ENCODE measurements around the gene MOB2. TPM values are rescaled to one million over a fixed set of nuclear protein-coding genes. Genes with fewer than 3 reads are reported as not detected.
A peak's percentile ranks its signal among the peaks of the same experiment; 100 is the strongest.

The MOB2 gene
- total and polyA plus RNA-seq, 11 donors: 27.4 to 61.1 (median 44.7) TPM

DNA sequence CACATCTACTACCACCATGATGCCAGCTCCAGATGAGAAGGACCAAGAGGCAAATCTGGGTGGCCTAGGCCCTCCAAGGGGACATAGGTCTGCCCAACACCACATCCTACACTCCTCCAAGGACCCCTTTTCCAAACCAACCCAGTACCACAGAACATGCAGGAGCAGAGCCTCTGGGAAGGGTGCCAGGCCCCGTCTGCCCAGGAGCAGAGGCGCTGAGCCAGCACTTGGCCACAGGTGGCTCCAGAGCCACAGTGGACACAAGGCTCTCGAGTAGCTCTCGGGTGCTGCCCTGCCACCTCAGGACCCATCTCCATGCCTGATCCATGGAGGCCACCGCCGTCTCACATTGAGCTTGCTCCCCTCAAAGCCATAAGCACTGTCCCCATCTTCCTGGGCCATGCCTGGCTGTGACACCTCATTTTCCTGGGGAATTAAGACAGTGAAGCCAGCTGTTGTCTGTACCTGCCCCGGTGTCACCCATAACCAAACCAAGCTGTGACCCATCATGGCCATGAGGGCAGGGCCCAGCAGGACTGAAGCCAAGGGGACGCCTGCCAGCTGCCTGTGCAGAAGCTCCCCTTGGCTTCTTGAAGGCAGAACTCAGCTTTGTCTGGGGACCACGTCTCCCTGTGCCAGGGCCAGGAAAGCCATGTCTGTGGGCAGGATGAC is 7.4 kb downstream of the MOB2 start:
- no peak for ATAC-seq
- intact Hi-C loops (cut with DNase I): loop anchor here in 1 of 10 donors (5.0 kb wide), 1 partner anchor 33 kb away; no protein-coding TSS in a partner anchor
- Histone ChIP-seq H3K36me3 (peaks cover 0 to 65% (median 60%) of the 10 kb centered on the region in 9 donors), H3K4me3 (no peak overlapping the region), H3K4me1 (peaks cover 11 to 48% (median 29%) of the 10 kb centered on the region in 12 donors), H3K27me3 (no peaks in the 10 kb centered on the region), H3K27ac (peak overlapping the region in 1 of 12 donors; percentile 92), H3K9me3 (no peaks in the 10 kb centered on the region)
- TF ChIP-seq, protein P1, sequence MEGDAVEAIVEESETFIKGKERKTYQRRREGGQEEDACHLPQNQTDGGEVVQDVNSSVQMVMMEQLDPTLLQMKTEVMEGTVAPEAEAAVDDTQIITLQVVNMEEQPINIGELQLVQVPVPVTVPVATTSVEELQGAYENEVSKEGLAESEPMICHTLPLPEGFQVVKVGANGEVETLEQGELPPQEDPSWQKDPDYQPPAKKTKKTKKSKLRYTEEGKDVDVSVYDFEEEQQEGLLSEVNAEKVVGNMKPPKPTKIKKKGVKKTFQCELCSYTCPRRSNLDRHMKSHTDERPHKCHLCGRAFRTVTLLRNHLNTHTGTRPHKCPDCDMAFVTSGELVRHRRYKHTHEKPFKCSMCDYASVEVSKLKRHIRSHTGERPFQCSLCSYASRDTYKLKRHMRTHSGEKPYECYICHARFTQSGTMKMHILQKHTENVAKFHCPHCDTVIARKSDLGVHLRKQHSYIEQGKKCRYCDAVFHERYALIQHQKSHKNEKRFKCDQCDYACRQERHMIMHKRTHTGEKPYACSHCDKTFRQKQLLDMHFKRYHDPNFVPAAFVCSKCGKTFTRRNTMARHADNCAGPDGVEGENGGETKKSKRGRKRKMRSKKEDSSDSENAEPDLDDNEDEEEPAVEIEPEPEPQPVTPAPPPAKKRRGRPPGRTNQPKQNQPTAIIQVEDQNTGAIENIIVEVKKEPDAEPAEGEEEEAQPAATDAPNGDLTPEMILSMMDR (IDR thresholded peaks at IDR 0.05): no peak
- no peak for TF ChIP-seq POLR2A (IDR thresholded peaks at IDR 0.05)
- DNase-seq: peak in 3 of 5 donors; percentile 18 to 48 (median 18)
- WGBS, 4 donors: 73 to 80% (median 80%) methylated on average over 8 to 9 of the region's 9 CpGs

DNA sequence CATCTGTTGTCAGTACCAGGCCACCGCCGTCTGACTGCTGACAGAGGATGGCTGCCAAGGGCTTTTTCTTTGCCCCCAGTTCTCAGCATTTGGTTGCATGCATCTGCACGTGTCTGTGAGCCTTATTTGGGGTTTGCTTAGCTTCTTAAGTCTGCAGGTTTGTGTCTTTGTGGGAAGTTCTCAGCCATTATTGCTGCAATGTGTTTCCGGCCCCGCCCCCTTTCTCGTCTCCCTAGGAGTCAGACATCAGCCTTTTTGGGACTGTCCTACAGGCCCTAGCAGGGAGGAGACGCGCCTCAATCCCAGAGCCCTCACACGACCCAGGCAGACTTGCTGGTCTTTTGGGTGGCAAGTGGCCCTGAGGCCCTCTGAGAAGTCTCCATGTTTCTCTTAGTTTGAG is 8.0 kb downstream of the MOB2 start:
- H3K27me3 ChIP-seq: no peaks in the 10 kb centered on the region
- WGBS, 4 donors: 71 to 94% (median 81%) methylated on average over 8 to 9 of the region's 9 CpGs
- ATAC-seq (no peak), DNase-seq (peak in 2 of 5 donors; percentile 18 to 27)
- intact Hi-C loops (cut with DNase I): loop anchor here in 1 of 10 donors (5.0 kb wide), 1 partner anchor 34 kb away; no protein-coding TSS in a partner anchor
- H3K36me3 ChIP-seq: peaks cover 0 to 71% (median 66%) of the 10 kb centered on the region in 9 donors
- peaks cover 8 to 42% (median 23%) of the 10 kb centered on the region in 12 donors for H3K4me1 ChIP-seq
- peak overlapping the region in 1 of 12 donors; percentile 92 for H3K27ac ChIP-seq
- H3K4me3 ChIP-seq: no peak overlapping the region
- H3K9me3 ChIP-seq: no peaks in the 10 kb centered on the region
- TF ChIP-seq, protein P1 (IDR thresholded peaks at IDR 0.05): no peak
- TF ChIP-seq POLR2A (IDR thresholded peaks at IDR 0.05): no peak

DNA sequence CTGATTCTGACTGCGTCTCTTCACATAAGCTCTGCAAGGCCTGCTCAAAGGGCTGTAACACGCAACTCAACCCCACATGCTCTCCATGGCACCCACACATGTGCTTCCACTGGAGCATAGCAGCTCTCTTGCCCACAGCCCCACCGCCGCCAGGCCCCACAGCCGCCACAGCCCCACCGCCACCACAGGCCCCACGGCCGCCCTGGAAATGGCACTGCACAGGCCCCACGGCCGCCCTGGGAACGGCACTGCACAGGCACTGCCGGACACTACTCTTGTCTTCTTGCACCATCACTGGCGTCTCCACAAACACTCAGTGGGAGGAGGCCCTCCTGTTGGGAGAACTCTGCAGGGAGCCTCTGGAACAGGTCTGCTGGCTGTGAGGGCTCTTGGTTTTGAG is 8.6 kb downstream of the MOB2 start:
- DNase-seq (peak in 1 of 5 donors; percentile 12), ATAC-seq (no peak)
- H3K9me3 ChIP-seq: no peaks in the 10 kb centered on the region
- H3K4me3 ChIP-seq: no peak overlapping the region
- H3K36me3 ChIP-seq: peaks cover 0 to 76% (median 72%) of the 10 kb centered on the region in 9 donors
- no peak for TF ChIP-seq POLR2A (IDR thresholded peaks at IDR 0.05)
- TF ChIP-seq, protein P1 (IDR thresholded peaks at IDR 0.05): no peak
- WGBS, 4 donors: 94 to 97% (median 95%) methylated on average over 13 of the region's 13 CpGs
- H3K27ac ChIP-seq: no peak overlapping the region
- H3K4me1 ChIP-seq: peaks cover 2 to 37% (median 18%) of the 10 kb centered on the region in 12 donors
- intact Hi-C loops (cut with DNase I): loop anchor here in 1 of 10 donors (5.0 kb wide), 1 partner anchor 34 kb away; no protein-coding TSS in a partner anchor
- H3K27me3 ChIP-seq: no peaks in the 10 kb centered on the region

DNA sequence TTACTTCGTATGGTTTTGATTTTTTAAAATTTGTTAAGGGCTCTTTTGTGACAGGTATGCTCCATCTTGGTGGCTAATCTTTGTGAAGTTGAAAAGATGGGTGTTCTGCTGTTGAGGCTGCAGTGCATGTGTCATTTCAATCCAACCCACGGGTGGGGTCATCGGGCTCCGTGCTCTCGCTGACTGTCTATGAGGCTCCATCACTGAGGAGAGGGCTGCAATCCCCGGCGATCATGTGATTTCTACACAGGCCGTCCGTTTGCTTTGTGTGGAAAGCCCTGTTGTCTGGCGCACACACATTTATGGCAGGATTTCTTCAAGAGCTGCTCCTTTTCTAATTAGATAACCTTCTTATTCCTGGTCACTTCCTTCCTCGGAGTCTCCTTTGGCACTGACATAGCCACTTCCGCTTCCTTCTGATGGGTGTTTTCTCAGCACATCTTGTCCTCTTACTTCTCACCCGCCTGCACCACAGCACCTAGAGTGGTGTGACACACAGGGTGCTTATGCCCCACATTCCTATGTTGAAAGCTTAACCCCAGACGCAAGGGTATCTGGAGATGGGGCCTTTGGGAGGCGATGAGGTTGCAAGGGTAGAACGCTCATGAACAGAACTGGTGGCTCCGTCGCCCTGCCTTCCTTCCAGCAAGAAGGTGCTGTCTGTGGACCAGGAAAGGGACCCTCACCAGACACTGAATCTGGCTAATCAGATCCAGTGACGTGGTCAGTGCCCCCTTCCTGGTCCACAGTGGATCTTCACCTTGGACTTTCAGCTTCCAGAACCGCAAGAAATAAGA is 9.4 kb downstream of the MOB2 start:
- H3K27ac ChIP-seq: no peak overlapping the region
- no peak for ATAC-seq
- WGBS, 4 donors: 74 to 79% (median 75%) methylated on average over 20 of the region's 20 CpGs
- peaks cover 0 to 28% (median 9%) of the 10 kb centered on the region in 12 donors for H3K4me1 ChIP-seq
- H3K36me3 ChIP-seq: peaks cover 0 to 85% (median 76%) of the 10 kb centered on the region in 9 donors
- no peaks in the 10 kb centered on the region for H3K27me3 ChIP-seq
- H3K9me3 ChIP-seq: no peaks in the 10 kb centered on the region
- TF ChIP-seq, protein P1 (IDR thresholded peaks at IDR 0.05): no peak
- TF ChIP-seq POLR2A (IDR thresholded peaks at IDR 0.05): no peak
- intact Hi-C loops (cut with DNase I): loop anchor here in 1 of 10 donors (5.0 kb wide), 1 partner anchor 35 kb away; no protein-coding TSS in a partner anchor
- peak in 1 of 5 donors; percentile 25 for DNase-seq
- no peak overlapping the region for H3K4me3 ChIP-seq
